ENCODE data around the gene P4HA2.

- TF ChIP-seq CTCF (conservative IDR thresholded peaks at IDR 0.05) (no peak), ZFX (IDR thresholded peaks at IDR 0.05) (no peak)
These were observed 28.5 kb downstream of the P4HA2 start for GRCh38 chr5:132199116-132199680.

Data from C4-2B (cell line).